Activated CD4-positive, alpha-beta T cell treated with anti-CD3 and anti-CD28 coated beads, Interleukin-2, amount 50 U/mL, for 16 hours (primary cell): ENCODE results near the gene MUC6.

Experiments used
- DNase-seq: peaks from one replicate; pipeline ENCODE4 v3.0.0-alpha.2; 2020

The MUC6 gene

GRCh38 chr11:1003159-1003558 lies 33.4 kb downstream of the MUC6 start:
- DNase-seq, result no peak

- no peak for DNase-seq
Measured at GRCh38 chr11:1002406-1002984, 34.0 kb downstream of the MUC6 start.

- DNase-seq, result no peak
Measured at GRCh38 chr11:1001617-1002405, 34.7 kb downstream of the MUC6 start.

- DNase-seq, result no peak
Measured at GRCh38 chr11:1000357-1001278, 35.9 kb downstream of the MUC6 start.

GRCh38 chr11:999009-999408 lies 37.5 kb downstream of the MUC6 start:
- DNase-seq, result no peak

- no peak for DNase-seq
Measured at GRCh38 chr11:997907-998306, 38.6 kb downstream of the MUC6 start.

- no peak for DNase-seq
Measured at GRCh38 chr11:996681-997080, 39.8 kb downstream of the MUC6 start.

- no peak for DNase-seq
Measured at GRCh38 chr11:995752-996420, 40.6 kb downstream of the MUC6 start.

GRCh38 chr11:995044-995751 lies 41.3 kb downstream of the MUC6 start:
- DNase-seq, result peak; percentile 12

- DNase-seq, result no peak
Measured at GRCh38 chr11:993632-994167, 42.8 kb downstream of the MUC6 start.

- no peak for DNase-seq
Measured at GRCh38 chr11:992577-992976, 43.9 kb downstream of the MUC6 start.

- DNase-seq, result no peak
Measured at GRCh38 chr11:991711-992307, 44.7 kb downstream of the MUC6 start.

GRCh38 chr11:991034-991433 lies 45.5 kb downstream of the MUC6 start:
- DNase-seq, result no peak

GRCh38 chr11:990101-990500 lies 46.4 kb downstream of the MUC6 start:
- no peak for DNase-seq

- no peak for DNase-seq
Measured at GRCh38 chr11:987671-988070, 48.8 kb downstream of the MUC6 start.

GRCh38 chr11:986952-987305 lies 49.6 kb downstream of the MUC6 start:
- DNase-seq, result no peak

GRCh38 chr11:986270-986951 lies 50.1 kb downstream of the MUC6 start:
- DNase-seq, result no peak

GRCh38 chr11:985848-986247 lies 50.7 kb downstream of the MUC6 start:
- DNase-seq, result no peak

- no peak for DNase-seq
Measured at GRCh38 chr11:985406-985805, 51.1 kb downstream of the MUC6 start.

- no peak for DNase-seq
Measured at GRCh38 chr11:984546-984945, 52.0 kb downstream of the MUC6 start.

GRCh38 chr11:981764-982163 lies 54.8 kb downstream of the MUC6 start:
- no peak for DNase-seq
